Motor neuron (in vitro differentiated cells): ENCODE measurements around the gene LIM2. TPM values are rescaled to one million over a fixed set of nuclear protein-coding genes. Genes with fewer than 3 reads are reported as not detected.

Source experiments
- ATAC-seq, 8 experiments: fragments of 200-7000 bp; cut with Tn5 transposase; replicated peaks in 6 of 8; 2 replicates each; pipeline ENCODE4 v1.8.0; 2021; ENCODE audit warnings: mild to moderate bottlenecking in 8 of 8, moderate library complexity in 8 of 8
- H3K27ac ChIP-seq, 2 donors: fragments of 250-450 bp; sonication (Bioruptor Pico); 2 replicates each; pipeline ENCODE4 v1.9.0; 2021; ENCODE audit warnings: antibody characterized with exemption in 2 of 2, mild to moderate bottlenecking in 2 of 2, moderate library complexity in 1 of 2
- H3K4me1 ChIP-seq, 2 donors: fragments of 250-450 bp; sonication (Bioruptor Pico); replicated peaks in 1 of 2; 2 replicates each; pipeline ENCODE4 v1.6.1; 2021; ENCODE audit warnings: antibody characterized with exemption in 2 of 2, mild to moderate bottlenecking in 2 of 2, moderate library complexity in 1 of 2
- H3K4me3 ChIP-seq, 5 donors: fragments of 250-450 bp; sonication (Bioruptor Pico); 2 replicates each; pipeline ENCODE4 v1.9.0; 2021; ENCODE audit warnings: antibody characterized with exemption in 5 of 5, mild to moderate bottlenecking in 5 of 5, moderate library complexity in 4 of 5
- WGBS, 10 experiments: fragments of 450-650 bp; shearing (Covaris generic); methylation state at CpG; one replicate each; pipeline ENCODE4 v1.0.0; 2022; 5-methylcytosine and 5-hydroxymethylcytosine counted together
- in situ Hi-C, 9 experiments: fragments of 400-800 bp; cut with MboI; loops; one replicate each; pipeline ENCODE4 v1.15.0; 2021; ENCODE audit warnings: low sequenced_read_pairs in 9 of 9, low pct_unique_long_range_greater_than_20kb in 2 of 9; ENCODE audit not compliant: unreplicated experiment in 9 of 9
- total RNA-seq, 8 experiments: library from RNA; unstranded; fragments of 300-600 nt; gene quantifications; 2 replicates each; pipeline versions ENCODE4 v1.2.3 to v1.2.4, GENCODE V29; 2022

Gene LIM2
- total RNA-seq, 8 experiments from 2014 or later: 0.38 TPM; not detected in 7

DNA sequence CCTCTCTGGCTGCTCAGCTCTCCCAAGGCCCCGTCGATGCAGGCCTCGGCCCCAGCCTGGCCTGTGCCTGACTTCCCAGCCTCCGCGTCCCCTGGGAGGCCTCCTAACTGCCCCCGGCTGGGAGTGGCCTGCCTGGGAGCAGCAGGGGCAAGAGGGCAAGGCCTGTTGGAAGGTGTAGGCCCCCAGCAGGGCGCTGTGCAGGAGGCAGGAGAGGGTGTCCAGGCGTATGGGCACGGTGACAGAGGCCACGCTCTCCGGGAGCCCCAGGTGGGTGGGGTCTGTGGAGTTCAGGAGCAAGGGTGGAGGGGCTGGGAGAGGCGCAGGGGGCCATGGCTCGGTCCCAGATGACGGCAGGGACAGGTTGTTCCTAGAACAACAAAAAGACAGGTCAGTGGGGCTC, 1.4 kb upstream of the LIM2 start:
- no peak overlapping the region for H3K27ac ChIP-seq
- in situ Hi-C loops: no loop called here
- no CpG with 5 or more reads among the region's 14 CpGs for WGBS, 10 experiments
- no peak overlapping the region for H3K4me3 ChIP-seq
- H3K4me1 ChIP-seq: peaks cover 3 to 4% of the 10 kb centered on the region in 2 donors
- no peak for ATAC-seq

DNA sequence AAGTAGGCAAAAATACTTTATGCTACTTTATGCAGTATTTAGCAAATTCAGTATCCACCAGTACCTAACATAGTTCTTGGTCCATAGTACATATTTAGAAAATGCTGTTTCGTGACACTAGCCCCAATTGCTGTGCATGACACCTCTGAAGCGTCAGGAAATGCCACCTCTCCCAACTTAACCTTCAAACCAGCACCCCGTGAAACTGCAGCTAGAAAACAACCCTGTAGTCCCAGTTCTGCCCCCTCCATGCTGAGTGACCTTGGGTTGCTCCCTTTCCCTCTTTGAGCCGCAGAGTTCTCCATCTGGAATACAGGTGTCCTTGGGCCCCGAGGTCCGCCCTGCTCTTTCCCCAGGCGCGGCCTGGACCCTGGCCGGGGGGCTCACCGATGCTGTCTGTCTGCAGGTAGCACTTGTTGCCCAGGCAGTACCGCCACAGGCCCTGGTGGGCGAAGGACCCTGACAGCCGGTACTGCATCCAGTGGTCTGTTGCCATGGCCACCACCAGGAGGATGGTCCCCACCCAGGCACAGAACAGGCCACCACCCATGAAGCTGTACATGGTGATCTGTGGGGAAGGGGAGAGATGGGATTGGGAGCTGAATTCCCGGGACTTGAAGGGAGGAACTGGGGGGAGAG, 773 bp downstream of the LIM2 start:
- no peak overlapping the region for H3K27ac ChIP-seq
- WGBS, 10 experiments: 17 to 94% (median 85%) methylated on average over 1 to 8 of the region's 14 CpGs; no CpG with 5 or more reads in 3 of the 10 experiments
- no peak for ATAC-seq
- no peak overlapping the region for H3K4me3 ChIP-seq
- H3K4me1 ChIP-seq: peaks cover 0 to 3% of the 10 kb centered on the region in 2 donors
- in situ Hi-C loops: no loop called here

DNA sequence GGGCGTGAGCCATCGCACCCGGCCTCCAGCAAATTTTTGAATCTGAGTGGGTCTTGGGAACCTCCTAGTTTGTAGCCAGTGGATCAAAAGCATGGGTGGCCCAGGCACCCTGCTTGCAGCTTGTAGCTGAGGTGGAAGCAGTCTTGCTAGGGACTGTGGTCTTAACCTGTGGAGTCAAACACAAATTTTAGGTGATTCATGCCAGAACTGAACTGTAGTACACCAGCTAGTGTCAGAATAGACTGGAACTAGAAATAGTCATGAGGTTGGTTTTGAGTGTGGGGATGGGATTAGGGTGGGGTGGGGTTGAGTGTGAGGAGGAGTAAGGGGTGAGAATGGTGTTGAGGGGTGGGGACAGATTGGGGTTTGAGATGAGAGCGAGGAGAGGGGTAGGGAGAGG, 5.8 kb downstream of the LIM2 start:
- H3K27ac ChIP-seq: no peak overlapping the region
- H3K4me3 ChIP-seq: no peak overlapping the region
- ATAC-seq: no peak
- no peaks in the 10 kb centered on the region for H3K4me1 ChIP-seq
- 60 to 92% (median 80%) methylated on average over 1 to 3 of the region's 4 CpGs; no CpG with 5 or more reads in 7 of the 10 experiments for WGBS, 10 experiments
- in situ Hi-C loops: no loop called here

DNA sequence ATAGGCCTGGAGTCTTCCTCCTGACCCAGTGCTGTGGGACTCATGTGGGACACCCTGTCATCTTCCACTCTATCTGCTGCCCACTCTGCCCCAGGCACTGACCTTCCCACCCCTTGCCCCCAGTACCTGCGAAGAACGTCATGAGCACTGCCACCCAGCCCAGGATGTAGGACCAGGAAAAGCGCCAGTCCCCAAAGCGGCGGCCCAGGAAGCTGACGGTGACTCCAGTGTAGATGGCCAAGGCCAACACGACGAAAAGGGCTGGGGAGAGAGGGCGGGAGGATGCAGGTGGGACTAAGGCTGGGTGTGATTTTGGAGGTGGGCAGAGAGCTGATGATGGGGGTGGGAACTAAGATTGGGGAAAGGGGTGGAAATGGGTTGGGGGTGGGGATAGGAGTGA, 7.4 kb downstream of the LIM2 start:
- WGBS, 10 experiments: no CpG with 5 or more reads among the region's 9 CpGs
- ATAC-seq: no peak
- in situ Hi-C loops: no loop called here
- Histone ChIP-seq H3K27ac (no peak overlapping the region), H3K4me3 (no peak overlapping the region), H3K4me1 (no peaks in the 10 kb centered on the region)

DNA sequence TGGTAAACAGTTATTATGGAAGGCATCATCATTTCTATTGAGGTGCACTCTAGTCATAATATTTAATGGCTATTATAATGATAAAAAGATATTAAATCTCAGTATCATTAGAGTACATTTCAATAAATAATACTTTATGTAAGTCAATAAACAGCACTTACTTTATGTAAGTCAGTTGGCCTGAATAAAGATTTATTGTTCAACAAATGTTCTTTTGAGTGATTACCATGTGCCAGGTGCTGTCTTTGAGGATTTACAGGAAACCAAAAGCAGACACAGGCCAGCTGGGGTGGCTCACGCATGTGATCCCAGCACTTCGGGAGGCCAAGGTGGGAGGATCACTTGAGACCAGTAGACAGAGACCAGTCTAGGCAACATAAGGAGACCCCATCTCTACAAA, 10.4 kb downstream of the LIM2 start:
- Histone ChIP-seq H3K4me1 (no peaks in the 10 kb centered on the region), H3K27ac (no peak overlapping the region), H3K4me3 (no peak overlapping the region)
- no peak for ATAC-seq
- 50 to 96% (median 93%) methylated on average over 1 to 2 of the region's 2 CpGs; no CpG with 5 or more reads in 7 of the 10 experiments for WGBS, 10 experiments
- in situ Hi-C loops: no loop called here

DNA sequence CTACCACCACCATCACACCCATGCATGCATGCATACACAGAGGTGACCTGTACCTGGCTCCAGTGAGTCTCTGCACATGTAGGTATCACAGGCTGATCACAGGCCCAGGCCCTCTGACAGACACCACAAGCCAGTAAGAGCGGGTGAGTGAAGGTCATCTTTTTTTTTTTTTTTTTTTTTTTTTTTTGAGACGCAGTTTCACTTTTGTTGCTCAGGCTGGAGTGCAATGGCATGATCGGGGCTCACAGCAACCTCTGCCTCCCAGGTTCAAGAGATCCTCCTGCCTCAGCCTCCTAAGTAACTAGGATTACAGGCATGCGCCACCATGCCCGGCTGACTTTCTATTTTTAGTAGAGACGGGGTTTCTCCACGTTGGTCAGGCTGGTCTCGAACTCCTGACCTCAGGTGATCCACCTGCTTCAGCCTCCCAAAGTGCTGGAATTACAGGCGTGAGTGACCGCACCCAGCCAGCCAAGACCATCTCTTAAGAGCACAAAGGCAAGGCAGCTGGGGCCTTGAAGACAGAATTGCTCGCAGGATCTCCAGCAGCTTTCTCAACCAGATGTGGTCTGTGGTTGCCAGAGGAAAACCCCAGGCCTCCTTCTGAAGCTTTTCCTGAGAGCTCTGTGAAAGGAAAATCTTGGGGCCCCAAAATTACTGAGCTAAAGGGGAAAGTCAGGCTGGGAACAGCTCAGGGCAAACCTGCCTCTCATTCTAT, 12.1 kb downstream of the LIM2 start:
- Histone ChIP-seq H3K27ac (no peak overlapping the region), H3K4me1 (no peaks in the 10 kb centered on the region), H3K4me3 (no peak overlapping the region)
- ATAC-seq: no peak
- WGBS, 10 experiments: 10 to 87% (median 68%) methylated on average over 1 to 5 of the region's 11 CpGs; no CpG with 5 or more reads in 4 of the 10 experiments
- in situ Hi-C loops: no loop called here

DNA sequence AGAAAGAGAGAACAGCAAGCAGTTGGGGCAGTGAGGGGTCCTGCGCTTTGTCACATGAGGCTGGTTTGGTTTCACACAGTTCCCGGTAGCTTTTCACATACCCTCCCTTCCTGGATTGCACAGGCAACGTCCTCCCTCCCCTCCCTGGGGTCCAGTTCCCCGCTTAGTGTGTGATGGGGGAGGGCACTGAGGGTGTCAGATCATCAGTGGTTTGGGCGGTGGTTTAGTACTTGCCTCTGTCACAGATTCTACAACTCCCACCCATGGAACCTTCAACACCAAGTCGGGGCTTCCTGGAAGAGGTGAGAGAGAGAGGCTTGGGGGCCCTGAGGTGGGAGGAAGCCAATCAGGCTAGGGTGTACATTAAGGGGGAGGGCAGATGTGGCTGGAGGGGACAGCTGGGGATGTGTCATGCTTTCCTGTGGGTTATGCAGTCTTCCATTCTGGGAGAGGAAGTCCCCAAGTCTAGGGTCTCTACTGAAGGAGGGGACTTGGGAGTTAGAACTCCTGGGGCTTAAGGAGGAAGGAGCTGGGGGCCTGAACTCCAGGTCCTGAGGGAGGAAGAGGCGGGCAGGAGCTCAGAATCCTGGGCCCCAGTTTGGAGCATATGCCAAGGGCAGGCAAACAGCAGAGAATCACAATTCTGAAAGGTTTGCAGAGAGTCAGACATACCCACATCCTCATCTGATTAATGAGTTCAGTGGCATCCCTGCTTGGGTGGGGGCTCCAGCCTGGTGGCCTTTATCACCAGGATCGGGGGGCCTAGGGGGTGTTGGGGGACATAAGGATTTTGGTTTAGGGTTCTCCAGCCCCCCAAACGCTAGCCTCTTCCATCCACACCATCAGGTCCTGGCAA, 14.9 kb downstream of the LIM2 start, which contains the start of gene NKG7:
TSS of gene NKG7 (minus strand) at position 6 of the 856 bp plus-strand sequence. CDS start 119 bp downstream, outside the sequence.
- no peak within 1 kb of the TSS for H3K27ac ChIP-seq
- in situ Hi-C loops: no loop called here
- WGBS, 10 experiments: 40 to 89% (median 80%) methylated on average over 1 to 3 of the region's 9 CpGs; no CpG with 5 or more reads in 5 of the 10 experiments
- no peak for ATAC-seq
- no peak within 1 kb of the TSS for H3K4me3 ChIP-seq
- peaks cover 3 to 5% of the 10 kb centered on the region in 2 donors for H3K4me1 ChIP-seq

DNA sequence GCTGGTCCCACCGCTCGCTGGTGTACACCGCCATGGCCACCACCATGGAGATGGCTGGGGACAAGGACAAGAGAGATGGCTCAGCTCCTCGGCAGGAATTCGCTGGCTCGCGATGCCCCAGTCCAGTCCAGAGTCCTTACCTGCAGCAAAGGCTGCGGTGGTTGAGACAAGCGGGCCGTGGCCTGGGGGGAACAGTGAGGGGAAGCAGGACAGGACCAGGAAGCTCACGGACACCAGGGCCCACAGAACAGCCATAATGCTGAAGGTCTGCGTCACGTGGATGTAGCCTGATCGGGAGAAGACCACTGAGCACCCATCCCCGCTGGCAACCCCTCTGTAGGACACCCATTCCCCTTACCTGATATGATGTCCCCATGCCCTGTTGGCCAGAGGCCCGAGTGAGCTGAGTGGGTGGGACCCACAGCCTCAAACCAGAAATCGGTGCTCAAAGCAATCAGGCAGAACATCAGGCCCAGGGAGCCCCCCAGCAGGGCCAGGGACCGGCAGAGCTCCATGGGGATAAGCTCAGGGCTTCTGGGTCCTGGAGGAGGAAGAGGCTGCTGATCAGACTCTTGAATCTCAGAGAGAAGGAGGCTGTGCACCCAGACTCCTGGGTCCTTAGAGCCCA, 15.6 kb downstream of the LIM2 start:
- H3K4me3 ChIP-seq: no peak overlapping the region
- H3K27ac ChIP-seq: no peak overlapping the region
- WGBS, 10 experiments: 60 to 85% (median 81%) methylated on average over 1 to 8 of the region's 18 CpGs; no CpG with 5 or more reads in 6 of the 10 experiments
- no peak for ATAC-seq
- peaks cover 3 to 5% of the 10 kb centered on the region in 2 donors for H3K4me1 ChIP-seq
- in situ Hi-C loops: no loop called here

DNA sequence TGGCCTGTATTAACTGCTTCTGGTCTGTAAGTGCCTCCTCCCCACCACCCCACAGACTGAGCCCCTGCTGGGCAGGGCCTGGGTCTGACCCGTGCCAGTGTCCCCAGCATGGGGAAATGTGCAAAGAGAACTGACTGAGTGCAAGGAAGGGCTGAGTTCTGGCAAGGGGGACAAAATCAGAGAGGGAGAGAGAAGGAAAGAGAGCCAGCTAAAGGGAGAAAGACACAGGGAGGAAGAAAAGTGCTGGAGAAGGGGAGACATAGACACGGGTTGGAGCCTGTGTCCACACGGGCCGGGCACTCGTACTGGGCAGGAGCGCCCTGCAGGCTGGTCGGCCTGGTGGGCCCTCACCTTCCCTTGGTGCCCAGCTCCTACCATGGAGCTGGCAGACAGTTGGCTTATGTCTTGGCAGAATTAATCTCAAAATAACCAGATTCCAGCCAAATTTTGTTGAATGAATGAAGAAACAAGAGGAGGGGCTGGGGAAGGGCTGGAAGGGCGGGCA, 16.5 kb downstream of the LIM2 start:
- in situ Hi-C loops: no loop called here
- Histone ChIP-seq H3K27ac (no peak overlapping the region), H3K4me3 (no peak overlapping the region), H3K4me1 (peaks cover 3 to 5% of the 10 kb centered on the region in 2 donors)
- ATAC-seq: no peak
- 43 to 100% (median 75%) methylated on average over 1 to 5 of the region's 8 CpGs; no CpG with 5 or more reads in 3 of the 10 experiments for WGBS, 10 experiments

DNA sequence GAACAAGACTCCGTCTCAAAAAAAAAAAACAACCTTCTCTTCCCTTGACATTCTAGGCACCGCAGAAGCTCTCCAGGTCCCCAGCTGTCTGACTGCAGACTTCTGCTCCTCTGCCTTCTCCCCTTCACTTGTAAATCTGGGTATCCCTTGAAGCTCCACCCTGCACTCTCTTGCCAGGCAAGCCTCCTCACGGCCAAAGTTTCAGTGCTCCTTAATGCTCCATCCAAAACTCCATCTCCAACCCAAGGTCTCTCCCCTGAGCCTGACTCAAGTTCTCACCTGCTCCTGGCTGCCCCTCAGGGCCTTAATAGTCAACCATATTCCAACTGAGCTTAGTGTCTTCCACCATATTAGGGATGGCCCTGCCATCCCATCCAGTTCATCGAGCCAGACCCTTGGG, 17.5 kb downstream of the LIM2 start:
- Histone ChIP-seq H3K4me1 (peaks cover 8 to 9% of the 10 kb centered on the region in 2 donors), H3K4me3 (no peak overlapping the region), H3K27ac (no peak overlapping the region)
- WGBS, 10 experiments: 54 to 92% (median 85%) methylated on average over 2 to 4 of the region's 4 CpGs; no CpG with 5 or more reads in 4 of the 10 experiments
- in situ Hi-C loops: no loop called here
- ATAC-seq: no peak

DNA sequence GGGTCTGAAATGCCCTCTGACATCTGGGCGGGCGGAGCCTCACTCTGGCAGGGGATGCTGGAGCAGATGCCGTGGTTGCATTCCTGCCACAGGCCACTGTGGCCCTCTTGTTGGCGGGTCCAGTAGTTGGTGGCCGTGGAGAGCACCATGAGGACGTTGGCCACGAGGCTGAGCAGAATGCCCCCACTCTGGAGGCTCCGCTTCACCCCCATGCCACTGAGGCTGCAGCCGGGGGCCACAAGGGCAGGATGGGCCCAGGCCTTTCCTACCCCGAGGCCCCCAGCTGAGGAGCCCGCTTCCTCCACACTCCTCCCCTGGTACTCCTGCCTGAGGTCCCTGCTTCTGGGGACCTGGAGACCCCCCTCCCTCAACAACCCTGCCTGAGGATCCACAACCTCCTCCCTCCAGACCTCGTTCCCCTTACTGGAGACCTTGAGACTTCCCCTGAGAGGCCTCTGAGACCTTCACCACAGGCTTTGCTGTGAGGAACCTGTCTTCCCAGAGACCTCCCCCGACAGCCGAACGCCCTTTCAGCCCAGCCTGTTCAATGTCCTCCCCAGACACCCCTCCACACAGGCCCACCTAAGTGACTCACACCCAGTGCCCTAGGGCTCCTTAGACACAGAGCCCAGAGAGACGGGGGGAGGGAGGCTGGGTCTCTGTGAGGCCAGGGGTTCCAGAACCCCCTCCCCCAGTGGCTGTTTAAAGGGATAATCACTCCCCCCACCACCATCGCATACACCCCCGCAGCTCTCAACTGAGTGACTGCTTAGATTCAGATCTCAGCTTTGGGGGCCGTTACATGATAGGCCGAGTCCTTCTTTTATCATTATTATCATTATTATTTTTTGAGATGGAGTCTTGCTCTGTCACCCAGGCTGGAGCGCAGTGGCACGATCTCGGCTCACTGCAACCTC, 19.1 kb downstream of the LIM2 start, which contains the start of gene CLDND2:
TSS of gene CLDND2 (minus strand) at position 638 of the 917 bp plus-strand sequence. CDS start at position 212, 426 bp downstream.
- H3K4me3 ChIP-seq: peak within 1 kb of the TSS; percentile 40 to 64 (median 58)
- H3K27ac ChIP-seq: peak within 1 kb of the TSS; percentile 70 to 85
- 0 to 93% (median 0%) methylated on average over 1 to 2 of the region's 23 CpGs; no CpG with 5 or more reads in 5 of the 10 experiments for WGBS, 10 experiments
- peaks cover 10 to 12% of the 10 kb centered on the region in 2 donors for H3K4me1 ChIP-seq
- ATAC-seq: no peak
- in situ Hi-C loops: no loop called here
